AG04450 (cell line): ENCODE results near the gene NACA2. TPM values are rescaled to one million over a fixed set of nuclear protein-coding genes. Genes with fewer than 3 reads are reported as not detected.

Experiments
- CTCF ChIA-PET: fragments of 300-600, 350-600 bp; formaldehyde crosslinking; extraction: SDS; loops from one replicate; lab custom pipeline; 2022; ENCODE audit warnings: antibody characterized with exemption, inconsistent platforms; lab: Charles Lee
- POLR2A ChIA-PET: fragments of 350-600 bp; formaldehyde crosslinking; extraction: SDS; loops from one replicate; lab custom pipeline; 2021; ENCODE audit warnings: antibody characterized with exemption, inconsistent platforms; lab: Yijun Ruan, JAX
- DNase-seq: peaks from one replicate; pipeline ENCODE4 v3.0.0-alpha.2; 2011; ENCODE audit warnings: low read depth, low spot score
- H3K27ac ChIP-seq: one replicate; pipeline ENCODE4 v1.5.1; 2012; ENCODE audit warnings: low read depth, low read length, control low read depth
- H3K27me3 ChIP-seq: one replicate; pipeline ENCODE4 v1.6.0; 2012; ENCODE audit warnings: low read length; ENCODE audit not compliant: control insufficient read depth, insufficient read depth
- H3K4me3 ChIP-seq: 2 replicates; pipeline ENCODE4 v1.5.1; 2011; ENCODE audit warnings: mild to moderate bottlenecking, low read depth, low read length, control low read depth
- H3K9me3 ChIP-seq: 2 replicates; pipeline ENCODE4 v1.5.1; 2012; ENCODE audit warnings: low read length; ENCODE audit not compliant: control insufficient read depth, insufficient read depth
- polyA plus RNA-seq: library from polyadenylated mRNA; depleted of rRNA; stranded (reverse); fragments of >200 nt; gene quantifications from 2 replicates; pipeline ENCODE4 v1.2.3, GENCODE V29; 2011; rRNA removed
- TF ChIP-seq, protein P1 (sequence below): IDR thresholded peaks from 2 replicates; pipeline ENCODE4 v1.5.1; 2011; ENCODE audit warnings: low read depth, low read length, control low read depth, inconsistent platforms

Gene NACA2
- polyA plus RNA-seq, 1 experiment = 0.56 TPM

DNA sequence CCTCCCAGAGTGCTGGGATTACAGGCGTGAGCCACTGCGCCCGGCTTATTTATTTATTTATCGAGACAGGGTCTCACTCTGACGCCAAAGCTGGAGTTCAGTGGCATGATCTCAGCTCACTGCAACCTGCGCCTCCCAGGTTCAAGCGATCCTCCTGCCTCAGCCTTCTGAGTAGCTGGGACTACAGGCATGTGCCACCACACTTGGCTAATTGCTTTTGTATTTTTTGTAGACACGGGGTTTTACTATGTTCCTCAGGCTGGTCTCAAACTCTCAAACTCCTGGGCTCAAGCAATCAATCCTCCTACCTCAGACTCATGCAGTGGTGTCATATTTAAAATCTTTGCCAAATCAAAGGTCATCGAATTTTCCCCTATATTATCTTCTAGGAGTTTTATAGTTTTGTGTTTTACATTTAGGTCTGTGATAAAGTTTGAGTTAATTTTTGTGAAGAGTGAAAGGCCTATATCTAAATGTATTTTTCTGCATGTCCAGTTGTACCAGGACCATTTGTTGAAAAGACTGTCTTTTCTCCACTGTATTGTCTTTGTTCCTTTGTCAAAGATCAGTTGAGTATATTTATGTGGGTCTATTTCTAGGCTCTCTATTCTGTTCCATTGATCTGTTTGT, 47.1 kb downstream of the NACA2 start:
- DNase-seq = no peak
- Histone ChIP-seq H3K27me3 (peaks cover under 1% of the 10 kb centered on the region), H3K9me3 (no peaks in the 10 kb centered on the region; the same call in 1 of the 2 replicates), H3K4me3 (no peak overlapping the region), H3K27ac (no peak overlapping the region)
- ChIA-PET POLR2A (no interaction called here), CTCF (no interaction called here)
- TF ChIP-seq, protein P1, sequence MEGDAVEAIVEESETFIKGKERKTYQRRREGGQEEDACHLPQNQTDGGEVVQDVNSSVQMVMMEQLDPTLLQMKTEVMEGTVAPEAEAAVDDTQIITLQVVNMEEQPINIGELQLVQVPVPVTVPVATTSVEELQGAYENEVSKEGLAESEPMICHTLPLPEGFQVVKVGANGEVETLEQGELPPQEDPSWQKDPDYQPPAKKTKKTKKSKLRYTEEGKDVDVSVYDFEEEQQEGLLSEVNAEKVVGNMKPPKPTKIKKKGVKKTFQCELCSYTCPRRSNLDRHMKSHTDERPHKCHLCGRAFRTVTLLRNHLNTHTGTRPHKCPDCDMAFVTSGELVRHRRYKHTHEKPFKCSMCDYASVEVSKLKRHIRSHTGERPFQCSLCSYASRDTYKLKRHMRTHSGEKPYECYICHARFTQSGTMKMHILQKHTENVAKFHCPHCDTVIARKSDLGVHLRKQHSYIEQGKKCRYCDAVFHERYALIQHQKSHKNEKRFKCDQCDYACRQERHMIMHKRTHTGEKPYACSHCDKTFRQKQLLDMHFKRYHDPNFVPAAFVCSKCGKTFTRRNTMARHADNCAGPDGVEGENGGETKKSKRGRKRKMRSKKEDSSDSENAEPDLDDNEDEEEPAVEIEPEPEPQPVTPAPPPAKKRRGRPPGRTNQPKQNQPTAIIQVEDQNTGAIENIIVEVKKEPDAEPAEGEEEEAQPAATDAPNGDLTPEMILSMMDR = no peak

DNA sequence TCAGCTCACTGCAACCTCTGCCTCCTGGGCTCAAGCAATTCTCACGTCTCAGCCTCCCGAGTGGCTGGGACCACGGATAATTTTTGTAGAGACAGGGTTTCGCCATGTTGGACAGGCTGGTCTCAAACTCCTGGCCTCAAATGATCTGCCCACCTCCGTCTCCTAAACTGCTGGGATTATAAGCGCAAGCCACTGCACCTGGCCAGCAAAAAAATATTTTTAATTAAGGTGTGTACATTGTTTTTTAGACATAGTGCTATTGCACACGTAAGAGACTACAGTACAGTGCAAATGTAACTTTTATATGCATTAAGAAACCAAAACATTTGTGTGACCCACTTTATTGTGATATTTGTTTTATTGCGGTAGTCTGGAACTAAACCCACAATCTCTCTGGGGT, 49.0 kb downstream of the NACA2 start:
- TF ChIP-seq, protein P1 = no peak
- ChIA-PET CTCF (no interaction called here), POLR2A (no interaction called here)
- Histone ChIP-seq H3K27me3 (no peaks in the 10 kb centered on the region), H3K9me3 (no peaks in the 10 kb centered on the region; the same call in 1 of the 2 replicates), H3K27ac (no peak overlapping the region), H3K4me3 (no peak overlapping the region)
- no peak for DNase-seq

GRCh38 chr17:61540874-61541273, 50.1 kb downstream of the NACA2 start:
- TF ChIP-seq, protein P1 = no peak
- POLR2A ChIA-PET = no interaction called here
- CTCF ChIA-PET = no interaction called here

More at GRCh38 chr17:61540874-61541273, 50.1 kb downstream of the NACA2 start:
- no peak for DNase-seq
- no peaks in the 10 kb centered on the region; the same call in 1 of the 2 replicates for H3K9me3 ChIP-seq
- no peaks in the 10 kb centered on the region for H3K27me3 ChIP-seq
- H3K27ac ChIP-seq = no peak overlapping the region
- no peak overlapping the region for H3K4me3 ChIP-seq

Other genes with a start within 250 kb of the NACA2 start
- gene TBX2, start 191.4 kb downstream of the NACA2 start, polyA plus RNA-seq = 18.3 and 22.0 TPM in 2 replicates
- 0.06 and 0.11 TPM in 2 replicates for gene TBX4, start 138.8 kb downstream of the NACA2 start, polyA plus RNA-seq